Measurements from ENCODE around the gene DCTD.

The DCTD gene

DNA sequence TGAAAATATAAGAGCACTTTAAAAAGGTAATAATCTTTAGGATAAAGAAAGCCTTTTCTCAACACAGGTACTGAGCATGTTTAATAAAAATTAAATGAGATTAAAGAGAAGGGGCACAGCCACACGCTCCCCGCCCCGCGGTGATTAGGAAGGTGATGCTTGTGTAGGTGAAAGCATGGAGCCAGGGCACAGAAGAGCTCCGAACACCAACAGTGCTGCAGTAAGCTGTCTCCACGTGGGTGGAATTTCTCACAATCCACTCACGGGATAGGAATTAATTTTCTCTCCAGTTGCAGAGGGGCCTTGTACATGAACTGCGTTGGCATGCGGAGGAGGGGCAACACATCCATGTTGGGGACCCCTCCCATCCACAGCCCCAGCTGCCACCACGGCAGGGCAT is 27.0 kb downstream of the DCTD start:
- no peak for DNase-seq (ENCODE audit: low read depth)

DNA sequence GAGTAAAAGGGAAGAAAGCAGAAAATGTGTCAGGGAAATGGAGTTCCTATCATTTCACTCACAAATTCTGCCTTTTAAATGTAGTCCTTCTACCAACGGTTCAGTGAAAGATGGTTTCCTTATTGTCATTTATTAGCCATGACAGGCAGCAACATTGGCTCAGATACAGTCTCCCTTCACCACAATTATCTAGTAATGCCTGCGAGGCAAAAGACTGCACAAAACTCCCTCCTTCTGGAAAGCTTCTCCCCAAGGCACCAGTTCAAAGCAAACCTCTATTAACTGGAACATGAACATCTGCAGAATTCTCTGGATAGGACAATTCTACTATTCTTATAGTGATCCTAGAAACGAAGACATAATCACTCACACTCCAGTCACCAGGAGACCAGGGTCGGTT is 28.3 kb downstream of the DCTD start:
- no peak for DNase-seq (ENCODE audit: low read depth)

- no peak for DNase-seq (ENCODE audit: low read depth)
Observed at GRCh38 chr4:182886768-182887167, 30.4 kb downstream of the DCTD start.

GRCh38 chr4:182886205-182886604 is 31.0 kb downstream of the DCTD start:
- DNase-seq (ENCODE audit: low read depth) = no peak

DNA sequence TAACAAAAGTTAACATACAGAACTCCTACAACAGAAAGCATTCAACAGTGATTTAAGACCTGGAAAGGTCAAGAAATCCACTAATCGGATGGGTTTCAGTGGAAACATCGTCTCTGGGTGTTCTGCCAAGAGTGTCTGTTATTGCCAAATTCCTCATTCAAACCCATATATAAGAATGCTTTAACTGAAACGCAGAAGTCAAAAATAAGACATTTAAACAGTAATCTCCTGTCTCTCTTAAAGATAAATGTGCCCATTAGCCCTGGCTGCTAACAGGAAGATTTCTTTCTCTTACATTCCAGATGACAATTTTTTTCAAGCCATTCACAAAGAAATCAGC is 31.5 kb downstream of the DCTD start:
- DNase-seq (ENCODE audit: low read depth) = no peak

- DNase-seq (ENCODE audit: low read depth) = no peak
Observed at GRCh38 chr4:182885022-182885737, 32.0 kb downstream of the DCTD start.

DNA sequence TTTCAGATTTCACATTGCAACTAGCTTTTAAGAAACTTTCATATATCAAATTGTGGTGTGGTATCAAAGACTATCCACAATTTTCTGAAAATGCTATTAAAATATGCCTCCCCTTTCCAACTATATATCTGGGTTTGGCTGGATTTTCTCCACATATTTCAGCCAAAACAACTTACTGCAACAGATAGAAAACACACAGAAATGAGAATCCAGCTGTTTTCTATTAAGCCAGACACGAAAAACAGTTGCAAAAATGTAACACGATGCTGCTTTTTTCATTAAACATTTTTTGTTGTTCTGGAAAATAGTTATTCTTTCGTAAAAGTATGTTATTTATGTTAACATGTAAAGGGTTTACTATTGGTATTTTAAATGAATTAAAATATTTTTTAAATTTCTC is 33.1 kb downstream of the DCTD start:
- no peak for DNase-seq (ENCODE audit: low read depth)

- no peak for DNase-seq (ENCODE audit: low read depth)
Observed at GRCh38 chr4:182883351-182883750, 33.8 kb downstream of the DCTD start.

GRCh38 chr4:182881914-182882313 is 35.3 kb downstream of the DCTD start:
- DNase-seq (ENCODE audit: low read depth) = no peak

- DNase-seq (ENCODE audit: low read depth) = no peak
Observed at GRCh38 chr4:182880387-182881356, 36.5 kb downstream of the DCTD start.

DNA sequence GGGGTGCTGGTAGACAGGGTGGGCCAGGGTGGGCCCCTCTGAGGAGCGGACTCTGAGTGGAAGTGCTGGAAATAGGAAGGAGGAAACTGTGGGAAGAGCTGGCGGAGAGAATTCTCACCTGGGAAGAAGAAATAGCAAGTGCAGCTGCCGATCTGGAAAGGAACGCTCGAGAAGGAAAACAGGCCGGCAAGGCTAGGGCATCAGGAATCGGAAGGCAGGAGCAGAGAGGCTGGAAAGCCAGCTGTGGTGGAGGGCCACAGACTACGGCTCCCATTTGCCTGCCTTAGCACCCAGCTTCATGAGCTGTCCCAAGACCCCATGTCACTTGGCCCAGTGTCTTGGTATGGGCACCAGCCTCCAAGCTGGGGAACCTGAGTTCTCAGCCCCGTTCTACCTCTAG is 37.3 kb downstream of the DCTD start:
- DNase-seq (ENCODE audit: low read depth) = no peak

DNA sequence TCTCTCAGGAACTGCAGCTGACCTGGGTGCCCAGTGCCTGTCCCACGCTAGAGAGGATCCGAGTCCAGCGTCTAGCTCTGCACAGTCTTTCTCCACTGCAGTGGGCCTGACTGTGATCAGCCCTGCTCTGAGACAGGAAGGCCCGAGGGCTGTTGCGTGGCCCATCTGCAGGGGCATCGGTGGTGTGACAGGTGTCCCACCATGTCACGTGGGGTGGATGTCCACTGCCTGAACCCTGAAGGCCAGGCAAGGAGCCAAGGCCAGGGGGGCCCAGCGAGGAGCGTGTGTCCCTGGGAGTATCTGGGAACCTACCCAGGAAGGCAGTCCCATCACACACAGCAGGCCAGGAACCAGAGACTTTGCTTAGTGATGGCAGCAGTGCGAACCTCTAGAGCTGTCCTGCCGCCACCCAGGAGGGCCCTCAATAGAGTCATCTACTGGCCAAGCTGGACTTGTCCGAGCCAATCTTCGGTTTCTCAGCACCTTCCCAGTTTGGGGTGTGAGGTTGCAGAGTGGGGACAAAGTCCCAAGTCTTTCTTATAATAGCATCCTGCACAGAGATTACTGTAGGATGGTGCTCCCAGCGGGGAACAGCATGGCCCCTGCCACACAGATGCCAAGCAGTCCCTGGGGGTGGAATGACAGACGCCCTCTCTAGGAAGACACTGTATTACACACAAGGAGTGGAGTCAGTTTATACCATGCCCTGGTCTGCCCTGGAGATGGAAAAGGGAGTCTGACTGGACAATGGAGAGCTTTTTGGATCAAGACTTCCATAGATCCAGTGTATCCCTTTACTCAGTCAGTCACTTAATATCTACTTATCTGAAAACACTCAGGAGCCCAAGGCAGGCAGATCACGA is 38.3 kb downstream of the DCTD start:
- DNase-seq (ENCODE audit: low read depth) = no peak

GRCh38 chr4:182877326-182877883 is 39.8 kb downstream of the DCTD start:
- no peak for DNase-seq (ENCODE audit: low read depth)

DNA sequence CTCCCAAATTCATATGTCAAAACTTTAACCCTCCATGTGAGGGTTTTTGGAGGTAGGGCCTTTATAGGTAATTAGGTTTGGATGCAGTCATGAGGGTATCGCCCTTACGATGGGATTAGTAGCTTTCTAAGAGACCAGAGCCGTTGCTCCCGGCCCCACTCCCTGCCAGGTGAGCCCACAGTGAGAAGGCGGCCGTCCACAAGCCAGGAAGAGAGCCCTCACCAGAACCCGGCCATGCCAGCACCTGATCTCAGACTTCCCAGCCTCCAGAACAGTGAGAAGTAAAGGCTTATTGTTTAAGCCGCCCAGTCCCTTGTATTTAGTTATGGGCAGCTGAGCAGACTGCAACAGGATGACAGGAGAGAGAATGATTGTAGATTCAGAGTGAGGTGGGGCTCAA is 40.8 kb downstream of the DCTD start:
- DNase-seq (ENCODE audit: low read depth) = no peak

DNA sequence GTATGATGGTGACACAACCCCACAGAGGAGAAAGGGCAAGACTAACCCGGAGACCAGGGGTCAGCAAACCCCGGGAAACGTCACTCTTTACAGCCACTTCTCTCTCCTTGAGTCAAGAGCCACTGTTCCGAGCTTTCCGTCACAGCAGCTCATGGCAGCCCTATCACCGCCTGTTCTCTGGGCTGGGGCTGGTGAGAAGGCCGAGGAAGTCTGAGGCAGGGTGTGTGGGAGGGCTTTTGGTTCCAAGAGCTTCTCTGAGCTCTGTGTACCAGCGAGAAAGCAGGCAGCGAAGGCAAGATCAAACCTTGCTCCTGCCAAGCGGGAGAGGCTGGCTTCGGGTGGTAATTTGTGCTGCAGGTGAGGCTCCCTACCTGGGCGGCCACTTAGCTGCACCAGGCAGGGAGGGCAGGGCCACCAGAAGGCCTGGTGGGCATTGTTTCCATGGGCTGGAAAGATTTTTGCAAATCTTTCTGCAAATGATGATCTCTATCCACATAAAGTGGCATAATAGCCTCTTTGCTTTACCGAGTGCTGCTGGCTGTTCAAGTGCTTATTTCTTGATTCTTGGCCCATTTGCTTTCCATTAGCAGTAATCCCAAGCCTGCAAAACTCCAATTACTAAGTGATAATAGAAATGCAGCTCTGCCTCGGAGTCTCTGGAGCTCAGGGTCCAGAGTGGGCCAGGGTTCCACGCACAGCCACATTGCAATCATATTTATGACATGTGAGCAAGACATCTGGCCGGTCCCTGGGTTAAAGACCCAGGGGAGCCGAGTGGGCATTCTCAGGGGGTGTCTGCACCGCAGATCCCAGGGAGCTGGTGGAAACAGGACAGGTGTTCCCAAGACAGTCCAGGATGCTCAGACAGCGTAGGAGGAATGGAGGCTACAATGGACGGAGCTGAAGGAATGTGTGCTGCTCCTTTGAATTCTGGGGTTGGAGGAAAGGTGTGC is 41.5 kb downstream of the DCTD start:
- no peak for DNase-seq (ENCODE audit: low read depth)

- DNase-seq (ENCODE audit: low read depth) = no peak
Observed at GRCh38 chr4:182874797-182875345, 42.3 kb downstream of the DCTD start.

DNA sequence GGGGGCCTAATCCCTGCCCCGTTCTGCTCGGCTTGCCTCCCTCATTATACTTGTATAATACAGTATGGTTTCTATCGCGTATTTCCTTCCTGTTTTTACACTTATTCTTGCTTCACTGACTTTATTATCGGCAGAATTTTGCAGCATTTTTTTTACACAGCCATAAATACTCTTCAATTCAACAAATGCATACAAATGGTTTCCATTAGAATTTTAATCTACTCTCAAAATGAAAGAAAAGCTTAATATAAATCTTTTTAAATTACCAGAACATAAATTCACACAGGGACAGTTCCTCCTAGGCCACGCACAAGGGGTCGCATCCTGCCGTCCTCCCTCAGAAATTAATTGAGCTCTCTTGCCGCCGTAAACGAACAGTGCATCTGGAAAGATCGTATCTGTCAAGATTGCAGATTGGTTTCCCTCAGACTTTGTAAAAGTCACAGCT is 42.9 kb downstream of the DCTD start:
- no peak for DNase-seq (ENCODE audit: low read depth)

DNA sequence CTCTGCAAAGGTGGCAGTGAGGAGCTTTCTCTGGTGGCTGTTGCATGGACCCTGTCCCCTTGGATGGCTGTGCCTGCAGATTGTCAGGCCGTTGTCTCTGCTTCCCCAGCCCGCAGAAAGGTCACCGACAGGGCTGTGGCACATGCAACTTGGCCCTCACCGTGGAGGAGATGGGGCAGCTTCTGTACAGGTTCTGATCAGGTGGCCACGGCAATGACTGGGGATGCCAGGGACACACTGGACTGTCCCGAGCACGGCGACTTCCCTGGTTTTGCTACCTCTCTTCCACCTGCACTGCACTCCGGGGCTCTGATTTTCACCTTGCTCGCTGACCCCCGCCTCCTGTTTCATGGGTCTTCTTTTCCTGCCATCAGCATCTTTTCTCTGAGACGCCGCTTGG is 43.5 kb downstream of the DCTD start:
- no peak for DNase-seq (ENCODE audit: low read depth)

DNA sequence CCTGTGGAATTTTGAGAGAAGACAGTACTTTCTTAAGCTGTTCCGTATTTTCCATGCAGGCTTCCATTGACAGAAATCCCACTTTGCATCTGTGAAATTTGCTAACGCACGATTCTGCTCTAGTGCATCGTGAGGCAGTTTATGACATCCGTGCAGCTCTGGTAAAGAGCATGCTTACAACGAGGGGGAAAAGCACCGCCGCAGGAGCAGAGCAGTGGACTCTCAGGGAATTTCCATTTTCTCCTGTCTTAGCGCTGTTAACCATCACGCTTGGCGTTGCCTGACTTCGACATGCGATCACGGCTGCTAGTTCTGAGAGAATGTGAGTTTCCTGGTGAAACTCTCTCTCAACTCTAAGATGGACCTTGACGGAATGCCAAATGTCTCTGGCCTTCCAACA is 43.9 kb downstream of the DCTD start:
- DNase-seq (ENCODE audit: low read depth) = no peak

GRCh38 chr4:182872886-182873285 is 44.3 kb downstream of the DCTD start:
- DNase-seq (ENCODE audit: low read depth) = no peak

GRCh38 chr4:182871616-182872015 is 45.6 kb downstream of the DCTD start:
- DNase-seq (ENCODE audit: low read depth) = no peak

All from activated T-helper 1 cell treated with Interleukin-2 at 50 U/mL for 16 hours (primary cell).